GM12892 (cell line): Measurements from ENCODE around the gene ADCK2.
"Not testable (repeated sequence)": the region's sequence is repeated elsewhere in the genome, so short reads cannot be mapped to it uniquely, and the experiment has no call there.

Experiments used
- DNase-seq: peaks from one replicate; pipeline ENCODE4 v3.0.0; 2011; ENCODE audit not compliant: insufficient read length
- FAIRE-seq: peaks from 2 replicates; lab custom pipeline; 2011; peaks lifted over from hg19 to GRCh38; lab: Jason Lieb, UNC
- POLR2A ChIP-seq: IDR thresholded peaks from 2 replicates; pipeline ENCODE4 v1.6.1; 2011; ENCODE audit warnings: low read depth, low read length, control low read depth
- POLR2AphosphoS5 ChIP-seq: IDR thresholded peaks from 2 replicates; pipeline ENCODE4 v1.6.1; 2011; ENCODE audit warnings: low read depth, low read length, control low read depth
- TAF1 ChIP-seq: IDR thresholded peaks from 2 replicates; pipeline ENCODE4 v1.6.1; 2011; ENCODE audit warnings: low read depth, mild to moderate bottlenecking, control low read depth, low read length, borderline replicate concordance

ADCK2 gene

DNA sequence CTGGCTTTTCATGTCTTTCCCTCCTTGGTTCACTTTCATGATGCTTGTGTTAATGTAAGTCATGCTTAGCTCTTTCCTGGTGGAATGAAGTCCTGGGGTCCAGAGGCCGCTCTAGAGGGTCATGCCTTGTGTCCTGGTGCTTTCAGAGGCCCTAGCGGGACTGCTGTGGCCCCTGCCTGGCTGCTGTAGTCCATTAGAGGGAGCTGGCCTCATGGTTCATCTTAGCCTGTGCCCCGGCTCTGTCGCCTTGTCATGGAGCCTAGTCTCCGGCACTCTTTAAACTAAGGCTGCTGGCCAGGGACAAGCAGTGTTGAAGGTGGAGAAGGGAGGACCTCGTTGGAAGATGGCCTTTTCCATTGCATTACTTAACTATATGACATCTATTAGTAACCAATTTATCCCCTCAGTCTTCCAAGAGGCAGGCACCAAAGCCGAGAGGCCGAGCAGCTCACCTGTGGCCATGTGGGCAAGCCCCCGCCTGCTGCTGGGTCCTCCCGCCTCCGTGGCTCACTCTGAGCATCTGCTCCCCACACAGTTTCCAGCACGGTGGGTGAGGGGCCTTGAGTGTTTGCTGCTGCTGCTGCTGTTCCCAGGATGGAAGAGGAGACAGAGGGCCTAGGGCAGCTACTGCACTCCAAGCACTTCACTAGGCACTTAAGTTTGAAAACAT is 18.8 kb downstream of the ADCK2 start:
- FAIRE-seq (no peak), DNase-seq (no peak)
- TF ChIP-seq POLR2AphosphoS5 = no peak
- no peak for TF ChIP-seq TAF1
- TF ChIP-seq POLR2A = no peak

DNA sequence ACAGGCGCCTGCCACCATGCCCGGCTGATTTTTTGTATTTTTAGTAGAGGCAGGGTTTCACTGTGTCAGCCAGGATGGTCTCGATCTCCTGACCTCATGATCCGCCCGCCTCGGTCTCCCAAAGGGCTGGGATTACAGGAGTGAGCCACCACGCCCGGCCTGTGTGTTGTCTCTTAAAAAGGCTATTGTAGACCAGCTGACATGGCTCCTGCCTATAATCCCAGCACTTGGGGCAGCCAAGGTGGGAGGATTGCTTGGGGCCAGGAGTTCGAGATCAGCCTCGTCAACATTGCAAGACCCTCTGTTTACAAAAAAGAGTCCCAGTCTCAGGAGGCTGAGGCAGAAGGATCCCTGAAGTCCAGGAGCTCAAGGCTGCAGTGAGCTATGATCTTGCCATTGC is 21.1 kb downstream of the ADCK2 start:
- not testable (repeated sequence) for DNase-seq, FAIRE-seq

DNA sequence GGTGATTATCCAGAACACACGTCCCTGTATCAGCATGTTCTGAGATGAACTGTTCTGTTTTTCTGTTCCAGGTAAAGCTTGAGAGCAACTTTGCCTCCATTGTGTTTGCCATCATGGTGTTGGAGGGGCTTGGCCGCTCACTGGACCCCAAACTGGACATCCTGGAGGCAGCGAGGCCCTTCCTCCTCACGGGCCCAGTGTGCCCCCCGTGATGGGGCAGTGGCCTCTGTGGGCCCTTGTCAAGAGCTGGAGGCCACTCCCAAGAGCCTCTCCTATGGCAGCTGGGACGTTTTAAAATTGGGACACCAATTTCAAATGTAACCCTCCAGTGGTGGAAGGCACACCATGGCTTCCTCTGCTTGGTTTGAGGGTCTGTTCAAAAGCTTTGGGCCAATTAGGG is 21.8 kb downstream of the ADCK2 start:
- no peak for FAIRE-seq
- TF ChIP-seq TAF1 = no peak
- TF ChIP-seq POLR2AphosphoS5 = no peak
- no peak for TF ChIP-seq POLR2A
- no peak for DNase-seq

DNA sequence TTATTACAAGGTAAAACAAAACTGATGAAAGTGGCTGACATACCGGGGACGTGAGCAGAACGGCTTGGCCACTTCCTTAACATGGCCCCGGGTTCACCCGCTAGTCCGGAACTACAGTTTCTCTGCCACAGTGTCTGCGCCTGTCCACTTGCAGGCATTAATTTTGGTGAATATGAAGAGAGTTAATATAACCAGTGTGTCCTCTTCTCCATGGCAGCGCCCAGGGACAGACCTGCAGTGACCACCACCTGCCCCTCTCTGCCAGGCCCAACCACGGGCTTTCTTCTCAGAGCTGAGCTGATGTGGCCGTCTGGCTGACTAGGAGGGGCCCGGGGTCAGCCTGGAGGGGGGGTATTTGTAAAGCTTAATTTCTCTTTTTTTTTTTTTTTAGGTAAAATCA is 22.6 kb downstream of the ADCK2 start:
- no peak for FAIRE-seq
- TF ChIP-seq POLR2AphosphoS5 (no peak), POLR2A (no peak), TAF1 (no peak)
- no peak for DNase-seq

DNA sequence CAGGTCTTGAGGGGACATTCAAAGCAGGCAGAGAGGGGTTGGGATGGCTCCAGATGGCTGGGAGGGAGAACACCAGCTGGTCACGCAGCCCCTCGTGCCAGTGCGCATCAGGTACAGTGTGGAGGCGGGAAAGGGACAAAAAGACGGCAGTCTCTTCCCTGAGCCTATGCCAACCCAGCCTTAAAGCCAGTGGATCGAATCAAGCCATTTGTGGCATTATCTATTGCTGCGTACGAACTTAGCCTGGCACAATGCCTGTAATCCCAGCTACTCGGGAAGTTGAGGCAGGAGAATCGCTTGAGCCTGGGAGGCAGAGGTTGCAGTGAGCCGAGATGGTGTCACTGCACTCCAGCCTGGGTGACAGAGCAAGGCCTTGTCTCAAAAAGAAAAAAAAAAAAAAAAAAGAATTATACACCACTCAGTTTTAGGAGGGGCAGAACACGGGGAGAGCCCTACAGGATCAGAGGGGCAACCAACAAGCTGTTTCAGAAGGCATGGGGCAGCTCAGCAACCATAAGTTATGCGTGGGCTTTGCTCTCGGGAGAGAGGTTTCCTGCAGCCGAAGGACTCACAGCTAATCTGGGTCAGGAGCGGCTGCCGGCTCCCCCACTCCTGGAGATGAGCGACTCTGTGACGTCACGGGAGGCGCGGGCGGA is 23.4 kb downstream of the ADCK2 start:
- TF ChIP-seq POLR2A (no peak), TAF1 (no peak), POLR2AphosphoS5 (no peak)
- FAIRE-seq (peak; percentile 91), DNase-seq (no peak)

DNA sequence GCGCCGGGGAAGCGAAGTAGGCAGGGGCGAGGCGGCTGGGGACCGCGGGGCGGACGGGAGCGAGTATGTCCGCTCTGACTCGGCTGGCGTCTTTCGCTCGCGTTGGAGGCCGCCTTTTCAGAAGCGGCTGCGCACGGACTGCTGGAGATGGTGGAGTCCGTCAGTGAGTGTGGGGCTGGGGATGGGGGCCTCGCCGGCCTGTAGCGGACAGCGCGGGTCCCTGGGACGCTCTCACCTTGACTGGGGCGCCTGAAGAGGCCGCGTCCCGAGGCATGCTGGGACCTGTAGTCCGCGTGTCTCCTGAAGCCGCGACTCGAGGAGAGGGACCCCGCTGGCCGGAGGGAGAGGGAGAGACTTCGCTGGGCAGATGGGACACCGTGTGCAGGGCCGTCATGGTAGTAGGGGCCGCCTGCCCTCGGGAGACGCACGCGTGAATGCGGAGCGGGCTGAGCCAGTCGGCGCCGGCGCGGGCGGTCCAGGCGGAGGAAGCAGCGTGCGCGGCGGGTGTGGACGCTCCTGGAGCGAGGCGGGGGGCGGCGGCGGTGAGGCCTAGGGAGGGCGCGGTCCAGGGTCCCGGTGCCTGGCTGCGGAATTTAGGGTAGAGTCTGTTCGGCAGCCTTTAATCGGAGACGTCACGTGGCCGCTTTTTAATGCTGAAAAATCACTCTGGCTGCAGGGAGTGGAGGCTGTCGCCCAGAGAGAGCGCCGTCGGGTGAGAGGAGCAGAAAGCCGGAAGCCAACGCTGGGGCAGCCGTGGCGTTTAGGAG is 24.1 kb downstream of the ADCK2 start, which contains the start of gene NDUFB2:
Gene NDUFB2, plus strand, starts transcription at position 29 of the 767 bp plus-strand sequence. Its CDS starts 37 bp downstream, at position 66.
- TF ChIP-seq POLR2A = peak; percentile 76; the same call in 1 of the 2 replicates
- peak; percentile 80; the same call in 1 of the 2 replicates for TF ChIP-seq POLR2AphosphoS5
- TF ChIP-seq TAF1 = peak; percentile 14; the same call in 1 of the 2 replicates
- DNase-seq (peak; percentile 92), FAIRE-seq (peak; percentile 74)

DNA sequence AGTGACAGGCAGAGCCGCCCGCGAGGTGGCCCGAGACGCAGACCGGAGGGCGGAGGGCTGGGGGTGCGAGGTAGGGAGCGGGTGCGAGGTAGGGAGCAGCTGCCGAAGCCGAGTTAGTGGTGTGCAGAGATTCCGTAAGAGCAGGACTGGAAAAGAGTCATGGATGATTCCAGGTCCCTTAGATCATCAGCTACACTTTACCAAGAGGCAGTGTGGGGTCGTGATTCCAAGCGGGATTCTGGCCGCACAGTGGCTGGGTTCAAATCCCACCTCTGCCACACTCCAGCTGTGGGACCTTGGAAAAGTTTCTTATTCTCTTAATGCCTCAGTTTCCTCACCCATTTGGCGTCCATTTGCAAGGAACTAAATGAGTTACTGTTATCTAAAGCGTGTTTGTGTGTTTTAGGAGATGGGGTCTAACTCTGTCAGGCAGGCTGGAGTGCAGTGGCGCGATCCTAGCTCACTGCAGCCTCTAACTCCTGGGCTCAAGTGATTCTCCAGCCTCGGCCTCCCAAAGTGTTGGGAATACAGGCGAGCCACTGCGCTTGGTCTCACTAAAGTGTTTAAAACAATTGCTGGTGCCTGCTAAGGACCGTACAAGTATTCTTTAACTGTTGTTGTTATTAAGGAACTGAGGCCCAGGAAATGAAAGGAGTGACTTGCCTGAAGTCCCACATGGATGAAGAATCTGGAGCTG is 24.9 kb downstream of the ADCK2 start:
- DNase-seq (no peak), FAIRE-seq (peak; percentile 14)
- TF ChIP-seq TAF1 = no peak

DNA sequence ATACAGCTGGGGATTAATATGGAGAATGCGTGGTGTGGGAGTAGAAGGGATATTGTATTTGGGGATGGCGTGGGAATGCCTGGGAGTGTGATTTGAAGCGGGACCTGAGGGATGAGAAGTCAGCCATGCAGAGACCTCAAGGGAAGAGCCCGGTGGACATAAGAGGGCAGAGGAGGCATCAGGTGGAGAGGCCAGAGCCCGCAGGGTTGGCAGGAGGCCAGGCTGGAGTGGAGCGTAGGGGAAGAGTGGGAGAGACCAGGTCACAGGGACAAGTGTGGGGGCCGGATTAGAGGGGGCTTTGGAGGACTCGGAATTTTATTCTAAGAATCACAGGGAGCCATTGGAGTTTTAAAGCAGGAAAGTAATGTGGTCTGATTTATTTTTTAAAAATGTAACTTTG is 25.7 kb downstream of the ADCK2 start:
- TF ChIP-seq TAF1 = no peak
- TF ChIP-seq POLR2AphosphoS5 = no peak
- no peak for TF ChIP-seq POLR2A
- FAIRE-seq (no peak), DNase-seq (no peak)

DNA sequence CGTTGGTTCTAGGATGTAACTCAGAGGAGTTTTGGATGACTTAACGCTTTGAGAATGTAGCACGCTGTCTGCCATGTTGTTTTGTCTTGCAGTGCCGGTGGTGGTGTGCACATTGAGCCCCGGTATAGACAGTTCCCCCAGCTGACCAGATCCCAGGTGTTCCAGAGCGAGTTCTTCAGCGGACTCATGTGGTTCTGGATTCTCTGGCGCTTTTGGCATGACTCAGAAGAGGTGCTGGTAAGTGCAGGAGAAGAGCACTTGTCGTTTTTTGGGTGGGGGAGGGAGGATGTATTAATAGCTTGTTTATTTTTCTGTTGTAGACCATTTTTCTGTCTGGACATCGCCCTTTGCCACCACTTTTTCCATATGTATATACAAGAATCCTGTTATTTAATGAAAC is 30.0 kb downstream of the ADCK2 start:
- FAIRE-seq (no peak), DNase-seq (no peak)
- TF ChIP-seq POLR2AphosphoS5 = no peak
- no peak for TF ChIP-seq POLR2A
- no peak for TF ChIP-seq TAF1

DNA sequence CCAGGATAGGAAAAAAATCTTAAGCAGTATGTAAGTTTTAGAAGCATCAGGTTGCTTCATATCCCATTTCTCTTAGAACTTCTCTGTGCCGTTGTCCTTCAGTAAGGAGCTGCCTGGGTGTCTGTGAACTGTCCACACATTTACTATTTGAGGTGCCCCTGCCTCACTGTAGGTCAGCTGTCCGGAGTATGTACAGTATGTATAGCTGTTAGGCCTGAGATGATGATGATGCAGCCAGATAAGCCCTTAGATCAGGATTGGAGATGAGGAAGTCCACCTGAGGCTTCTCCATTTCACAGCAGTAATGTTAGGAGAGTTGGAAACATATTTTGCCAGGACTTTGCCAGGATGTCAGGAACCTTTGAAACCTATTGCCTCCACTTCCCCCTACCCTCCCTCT is 31.5 kb downstream of the ADCK2 start:
- TF ChIP-seq TAF1 (no peak), POLR2AphosphoS5 (no peak), POLR2A (no peak)

DNA sequence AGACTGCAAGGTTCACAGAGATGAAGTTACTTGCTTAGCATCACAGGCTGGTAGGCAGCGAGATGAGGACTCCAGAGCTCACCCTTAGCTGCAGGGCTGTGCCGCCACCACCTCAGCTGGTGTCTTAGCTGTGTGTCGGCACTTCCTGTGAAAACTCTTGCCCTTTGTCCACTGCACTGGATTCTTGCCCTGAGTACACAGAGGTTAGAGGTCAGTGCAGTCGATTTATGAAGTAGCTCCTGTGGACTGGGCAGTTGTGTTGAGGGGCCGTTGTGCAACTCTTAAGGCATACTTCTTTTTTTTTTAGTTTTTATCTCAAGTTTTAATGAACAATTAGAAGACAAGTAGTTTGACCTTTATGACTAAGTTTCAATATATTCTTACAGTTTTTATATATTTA is 34.4 kb downstream of the ADCK2 start:
- DNase-seq (no peak), FAIRE-seq (no peak)
- TF ChIP-seq TAF1 = no peak
- no peak for TF ChIP-seq POLR2A
- no peak for TF ChIP-seq POLR2AphosphoS5

More for the DNA sequence above, 31.5 kb downstream of the ADCK2 start:
- DNase-seq (no peak), FAIRE-seq (no peak)

DNA sequence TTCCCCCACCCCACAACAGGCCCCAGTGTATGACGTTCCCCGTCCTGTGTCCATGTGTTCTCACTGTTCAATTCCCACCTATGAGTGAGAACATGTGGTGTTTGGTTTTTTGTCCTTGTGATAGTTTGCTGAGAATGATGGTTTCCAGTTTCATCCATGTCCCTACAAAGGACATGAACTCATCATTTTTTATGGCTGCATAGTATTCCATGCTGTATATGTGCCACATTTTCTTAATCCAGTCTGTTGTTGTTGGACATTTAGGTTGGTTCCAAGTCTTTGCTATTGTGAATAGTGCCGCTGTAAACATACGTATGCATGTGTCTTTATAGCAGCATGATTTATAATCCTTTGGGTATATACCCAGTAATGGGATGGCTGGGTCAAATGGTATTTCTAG is 36.0 kb downstream of the ADCK2 start:
- not testable (repeated sequence) for DNase-seq, FAIRE-seq

DNA sequence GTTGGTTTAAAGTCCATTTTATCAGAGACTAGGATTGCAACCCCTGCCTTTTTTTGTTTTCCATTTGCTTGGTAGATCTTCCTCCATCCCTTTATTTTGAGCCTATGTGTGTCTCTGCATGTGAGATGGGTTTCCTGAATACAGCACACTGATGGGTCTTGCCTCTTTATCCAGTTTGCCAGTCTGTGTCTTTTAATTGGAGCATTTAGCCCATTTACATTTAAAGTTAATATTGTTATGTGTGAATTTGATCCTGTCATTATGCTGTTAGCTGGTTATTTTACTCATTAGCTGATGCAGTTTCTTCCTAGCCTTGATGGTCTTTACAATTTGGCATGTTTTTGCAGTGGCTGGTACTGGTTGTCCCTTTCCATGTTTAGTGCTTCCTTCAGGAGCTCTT is 39.6 kb downstream of the ADCK2 start:
- not testable (repeated sequence) for FAIRE-seq, DNase-seq
